Left lung (tissue), 10 donors: ENCODE results near the gene FBXO3. TPM values are rescaled to one million over a fixed set of nuclear protein-coding genes. Genes with fewer than 3 reads are reported as not detected.

ENCODE experiments used
- ATAC-seq: fragments of 200-7000 bp; cut with Tn5 transposase; one replicate; pipeline ENCODE4 v1.9.1; 2020; ENCODE audit warnings: moderate library complexity
- DNase-seq, 4 donors: peaks; one replicate each; pipeline ENCODE4 v3.0.0-alpha.2; 2013 to 2020
- H3K27ac ChIP-seq, 2 donors: fragments of 200-600 bp; sonication (generic) in 1 of 2; one replicate each; pipeline versions ENCODE4 v1.5.0 to v1.8.0; 2020 to 2021
- H3K27me3 ChIP-seq, 2 donors: fragments of 200-600 bp; sonication (generic) in 1 of 2; one replicate each; pipeline versions ENCODE4 v1.5.0 to v1.8.0; 2020 to 2021
- H3K36me3 ChIP-seq, 2 donors: fragments of 200-600 bp; sonication (generic) in 1 of 2; one replicate each; pipeline versions ENCODE4 v1.5.0 to v1.8.0; 2020 to 2021
- H3K4me1 ChIP-seq, 2 donors: fragments of 200-600 bp; one replicate each; pipeline ENCODE4 v1.8.0; 2021
- H3K4me3 ChIP-seq, 2 donors: fragments of 200-600 bp; sonication (generic) in 1 of 2; one replicate each; pipeline versions ENCODE4 v1.5.0 to v1.8.0; 2020 to 2021; ENCODE audit warnings: mild to moderate bottlenecking in 1 of 2
- H3K9me3 ChIP-seq, 2 donors: fragments of 200-600 bp; sonication (generic) in 1 of 2; one replicate each; pipeline versions ENCODE4 v1.5.0 to v1.8.0; 2020 to 2021
- intact Hi-C, 2 donors: fragments of 100-400 bp; cut with DNase I; formaldehyde crosslinking; loops; one replicate each; pipeline versions ENCODE4 v1.11.2 to v1.14.2; 2022
- polyA plus RNA-seq, 6 donors: library from polyadenylated mRNA; unstranded; fragments of 120-200 nt; gene quantifications; one replicate each; pipeline ENCODE4 v1.2.1, GENCODE V29; 2013; ENCODE audit not compliant: insufficient read length in 6 of 6
- total RNA-seq, 2 donors: library from RNA; stranded (reverse); fragmentation: NEBNext Ultra II Directional; extraction: Animal tissue kit (Norgen Biotek cat#: 25700); gene quantifications; one replicate each; pipeline ENCODE4 v1.2.1, GENCODE V29; 2021
- TF ChIP-seq, protein P1 (sequence below), 2 donors: fragments of 200-600 bp; sonication (generic) in 1 of 2; IDR thresholded peaks; one replicate each; pipeline versions ENCODE4 v1.5.0 to v1.8.0; 2021; ENCODE audit warnings: antibody characterized with exemption in 2 of 2
- donor health status: DM: no; HTN: yes; CAD: no.
- donor health status: DM: no; HTN: no; CAD: no.

Gene FBXO3
- total and polyA plus RNA-seq, 8 donors = 25.9 to 54.8 (median 45.2) TPM

DNA sequence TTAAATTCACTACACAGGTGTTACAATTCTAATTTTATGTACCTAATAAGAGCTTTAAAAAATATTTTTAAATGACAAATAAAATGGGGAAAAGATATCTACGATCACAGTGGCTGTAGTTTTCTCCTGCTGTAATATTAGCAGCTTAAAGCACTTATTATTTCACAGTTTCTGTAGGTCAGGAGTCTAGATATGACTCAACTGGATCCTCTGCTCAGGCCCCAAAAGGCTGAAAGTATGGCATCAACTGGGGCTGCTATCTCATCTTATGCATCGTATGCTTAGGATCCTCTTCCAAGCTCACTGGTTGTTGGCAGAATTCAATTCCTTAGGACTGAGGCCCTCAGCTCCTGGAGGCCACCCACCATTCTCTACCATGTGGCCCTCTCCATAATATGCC, 12.8 kb downstream of the FBXO3 start:
- peaks cover 0 to 93% of the 10 kb centered on the region in 2 donors for H3K36me3 ChIP-seq
- TF ChIP-seq, protein P1, sequence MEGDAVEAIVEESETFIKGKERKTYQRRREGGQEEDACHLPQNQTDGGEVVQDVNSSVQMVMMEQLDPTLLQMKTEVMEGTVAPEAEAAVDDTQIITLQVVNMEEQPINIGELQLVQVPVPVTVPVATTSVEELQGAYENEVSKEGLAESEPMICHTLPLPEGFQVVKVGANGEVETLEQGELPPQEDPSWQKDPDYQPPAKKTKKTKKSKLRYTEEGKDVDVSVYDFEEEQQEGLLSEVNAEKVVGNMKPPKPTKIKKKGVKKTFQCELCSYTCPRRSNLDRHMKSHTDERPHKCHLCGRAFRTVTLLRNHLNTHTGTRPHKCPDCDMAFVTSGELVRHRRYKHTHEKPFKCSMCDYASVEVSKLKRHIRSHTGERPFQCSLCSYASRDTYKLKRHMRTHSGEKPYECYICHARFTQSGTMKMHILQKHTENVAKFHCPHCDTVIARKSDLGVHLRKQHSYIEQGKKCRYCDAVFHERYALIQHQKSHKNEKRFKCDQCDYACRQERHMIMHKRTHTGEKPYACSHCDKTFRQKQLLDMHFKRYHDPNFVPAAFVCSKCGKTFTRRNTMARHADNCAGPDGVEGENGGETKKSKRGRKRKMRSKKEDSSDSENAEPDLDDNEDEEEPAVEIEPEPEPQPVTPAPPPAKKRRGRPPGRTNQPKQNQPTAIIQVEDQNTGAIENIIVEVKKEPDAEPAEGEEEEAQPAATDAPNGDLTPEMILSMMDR (IDR thresholded peaks at IDR 0.05) = no peak

GRCh38 chr11:33753304-33753967, 20.9 kb downstream of the FBXO3 start:
- ATAC-seq (peak; percentile 33), DNase-seq (no peak)
- Histone ChIP-seq H3K9me3 (no peaks in the 10 kb centered on the region), H3K4me1 (no peaks in the 10 kb centered on the region), H3K27me3 (no peaks in the 10 kb centered on the region), H3K27ac (no peak overlapping the region), H3K36me3 (peaks cover 0 to 96% of the 10 kb centered on the region in 2 donors), H3K4me3 (no peak overlapping the region)
- TF ChIP-seq, protein P1 (IDR thresholded peaks at IDR 0.05) = no peak
- intact Hi-C loops = no loop called here

More for the DNA sequence above, 12.8 kb downstream of the FBXO3 start:
- no peak overlapping the region for H3K27ac ChIP-seq
- intact Hi-C loops = no loop called here
- no peak overlapping the region for H3K4me3 ChIP-seq
- no peaks in the 10 kb centered on the region for H3K9me3 ChIP-seq
- DNase-seq = no peak
- H3K4me1 ChIP-seq = no peaks in the 10 kb centered on the region
- no peaks in the 10 kb centered on the region for H3K27me3 ChIP-seq
- no peak for ATAC-seq

- peaks cover 0 to 93% of the 10 kb centered on the region in 2 donors for H3K36me3 ChIP-seq
These were observed 22.4 kb downstream of the FBXO3 start for GRCh38 chr11:33751878-33752277.

DNA sequence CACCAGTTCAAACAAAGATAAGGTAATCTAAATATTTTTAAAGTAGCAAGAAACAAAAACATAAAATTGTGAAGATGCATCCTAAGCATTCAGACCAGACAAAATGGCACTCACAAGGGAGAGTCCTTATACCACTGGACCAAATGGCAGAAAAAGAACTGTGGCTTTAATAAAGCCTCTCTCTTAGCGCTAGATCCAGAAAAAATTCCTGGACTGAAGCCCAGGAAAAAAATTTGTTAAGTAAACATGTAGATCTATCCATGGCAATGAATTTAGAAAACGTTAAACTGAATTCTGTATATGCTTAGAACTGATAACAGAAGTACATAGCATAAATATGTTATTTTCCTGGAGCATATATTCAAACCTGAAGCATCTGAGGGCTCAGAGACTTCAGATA, 26.3 kb downstream of the FBXO3 start:
- H3K27ac ChIP-seq = no peak overlapping the region
- H3K27me3 ChIP-seq = no peaks in the 10 kb centered on the region
- DNase-seq (peak in 2 of 4 donors; percentile 78 to 80), ATAC-seq (peak; percentile 43)
- no peak overlapping the region for H3K4me3 ChIP-seq
- intact Hi-C loops = no loop called here
- H3K4me1 ChIP-seq = peaks cover 0 to 3% of the 10 kb centered on the region in 2 donors
- TF ChIP-seq, protein P1 (IDR thresholded peaks at IDR 0.05) = no peak
- no peaks in the 10 kb centered on the region for H3K9me3 ChIP-seq
- H3K36me3 ChIP-seq = peaks cover 0 to 87% of the 10 kb centered on the region in 2 donors

More at GRCh38 chr11:33751878-33752277, 22.4 kb downstream of the FBXO3 start:
- Histone ChIP-seq H3K9me3 (no peaks in the 10 kb centered on the region), H3K4me1 (peaks cover 0 to 3% of the 10 kb centered on the region in 2 donors), H3K27ac (no peak overlapping the region), H3K4me3 (no peak overlapping the region), H3K27me3 (no peaks in the 10 kb centered on the region)
- TF ChIP-seq, protein P1 (IDR thresholded peaks at IDR 0.05) = no peak
- intact Hi-C loops = no loop called here
- ATAC-seq (no peak), DNase-seq (no peak)

GRCh38 chr11:33743291-33743690, 31.0 kb downstream of the FBXO3 start:
- Histone ChIP-seq H3K9me3 (no peaks in the 10 kb centered on the region), H3K27ac (no peak overlapping the region), H3K36me3 (peaks cover 0 to 47% of the 10 kb centered on the region in 2 donors), H3K4me3 (no peak overlapping the region), H3K27me3 (no peaks in the 10 kb centered on the region), H3K4me1 (peaks cover 0 to 3% of the 10 kb centered on the region in 2 donors)
- intact Hi-C loops = loop anchor here in 1 of 2 donors (5.0 kb wide), 1 partner anchor 381 kb away; no protein-coding TSS in a partner anchor
- ATAC-seq = no peak
- TF ChIP-seq, protein P1 (IDR thresholded peaks at IDR 0.05) = no peak
- DNase-seq = no peak
